M059J (cell line): ENCODE data around the gene VPS29. TPM values are rescaled to one million over a fixed set of nuclear protein-coding genes. Genes with fewer than 3 reads are reported as not detected.

ENCODE experiments used
- DNase-seq: peaks from one replicate; pipeline ENCODE4 v3.0.0-alpha.2; 2012; ENCODE audit warnings: low read depth
- total RNA-seq: library from RNA; depleted of rRNA; stranded (reverse); fragments of >200 nt; shearing (Covaris generic); gene quantifications from 2 replicates; pipeline ENCODE4 v1.2.3, GENCODE V29; 2014; rRNA removed

Gene VPS29
- 117 and 146 TPM in 2 replicates for total RNA-seq

DNA sequence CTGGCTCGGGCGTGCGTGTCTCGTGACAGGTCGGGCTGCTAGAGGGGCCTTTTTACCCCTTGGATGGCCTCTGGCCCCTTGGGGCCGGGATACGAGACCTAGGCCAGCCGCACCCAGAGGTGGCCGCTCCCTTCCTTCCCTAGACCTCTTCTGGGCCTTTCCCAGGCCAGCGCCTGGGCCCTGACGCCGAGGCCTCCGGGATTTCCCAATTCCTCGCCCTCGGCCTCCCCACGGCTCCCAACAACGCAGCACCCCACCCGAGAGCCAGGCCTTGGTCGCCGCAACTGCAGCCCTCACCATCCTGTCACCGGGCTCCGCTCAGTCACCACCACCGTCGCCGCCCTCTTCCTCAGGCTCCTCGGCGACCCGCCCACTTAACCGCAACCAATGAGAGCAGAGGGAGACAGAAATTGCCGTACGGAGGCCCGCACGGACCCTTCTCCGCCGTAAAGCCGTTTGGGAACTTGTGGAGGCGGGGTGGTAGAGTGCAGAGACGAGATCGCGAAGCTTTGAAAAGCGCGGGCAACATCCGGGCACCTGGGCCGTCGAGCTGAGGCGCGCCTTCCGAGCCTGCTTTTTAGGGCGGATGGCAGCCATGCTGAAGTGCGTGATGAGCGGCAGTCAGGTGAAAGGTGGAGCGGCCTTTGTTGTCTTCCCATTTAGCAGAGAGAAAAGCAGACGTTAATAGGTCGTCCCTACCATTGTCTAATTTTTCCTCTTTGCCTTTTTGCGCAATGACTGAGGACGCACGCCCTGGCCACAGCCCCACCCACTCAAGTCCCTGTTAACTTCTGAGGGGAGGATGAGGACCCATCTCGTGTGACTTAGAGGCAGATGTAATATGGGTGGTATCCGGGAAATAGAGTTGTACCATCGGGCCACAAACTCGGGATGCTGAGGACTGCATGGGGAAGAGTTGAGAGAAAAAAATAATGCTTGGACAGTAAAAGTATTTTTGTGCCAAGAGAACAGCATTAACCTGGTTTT lies at the start of gene VPS29, which contains the start of gene RAD9B:
TSS of gene VPS29 (minus strand) at position 360 of the 987 bp plus-strand sequence. CDS start at position 300, 60 bp downstream.
TSS of gene RAD9B (plus strand) at position 580 of the 987 bp plus-strand sequence. CDS start at position 587, 7 bp downstream.
- DNase-seq = peak; percentile 98

GRCh38 chr12:110550981-110551380 lies 49.1 kb upstream of the VPS29 start:
- DNase-seq = no peak

DNA sequence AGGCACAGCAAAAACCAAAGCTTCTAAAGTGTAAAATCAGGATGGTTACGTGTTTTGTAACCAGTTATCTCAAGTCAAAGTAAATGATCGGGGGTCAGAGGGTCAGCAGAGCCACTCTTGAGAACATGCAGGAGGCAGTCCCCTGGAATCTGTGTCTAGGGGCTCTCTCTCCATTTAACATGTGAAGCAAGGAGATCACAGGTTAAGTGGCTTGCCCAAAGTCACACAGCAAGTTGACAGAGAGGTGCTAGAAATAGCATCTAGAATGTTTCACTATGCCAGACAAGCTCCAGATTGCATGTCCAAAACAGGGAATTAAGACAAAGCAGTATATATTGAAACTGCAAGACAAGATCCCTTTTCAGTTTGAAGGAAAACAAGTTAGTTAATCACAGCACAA lies 47.8 kb upstream of the VPS29 start:
- no peak for DNase-seq

DNA sequence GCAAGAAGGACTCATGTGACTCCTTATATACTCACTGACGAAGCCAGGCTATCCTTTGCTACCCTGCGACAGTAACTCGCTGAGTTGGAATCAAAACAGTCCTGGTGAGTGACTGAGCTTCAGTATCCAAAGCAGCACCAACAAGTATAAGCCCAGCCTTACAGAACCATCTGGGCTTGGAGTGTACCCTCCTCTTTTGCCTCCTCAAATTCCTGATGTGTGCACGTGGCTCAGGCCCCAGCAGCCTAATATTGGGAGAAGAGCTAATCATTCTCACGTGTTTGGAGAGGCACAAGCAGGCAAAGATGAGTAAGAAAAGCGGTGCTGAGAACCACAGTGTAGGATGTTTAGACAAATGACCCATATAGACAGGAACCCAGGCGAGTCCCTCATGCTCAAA lies 46.8 kb upstream of the VPS29 start:
- DNase-seq = no peak

GRCh38 chr12:110547090-110547489 lies 45.2 kb upstream of the VPS29 start:
- DNase-seq = no peak

DNA sequence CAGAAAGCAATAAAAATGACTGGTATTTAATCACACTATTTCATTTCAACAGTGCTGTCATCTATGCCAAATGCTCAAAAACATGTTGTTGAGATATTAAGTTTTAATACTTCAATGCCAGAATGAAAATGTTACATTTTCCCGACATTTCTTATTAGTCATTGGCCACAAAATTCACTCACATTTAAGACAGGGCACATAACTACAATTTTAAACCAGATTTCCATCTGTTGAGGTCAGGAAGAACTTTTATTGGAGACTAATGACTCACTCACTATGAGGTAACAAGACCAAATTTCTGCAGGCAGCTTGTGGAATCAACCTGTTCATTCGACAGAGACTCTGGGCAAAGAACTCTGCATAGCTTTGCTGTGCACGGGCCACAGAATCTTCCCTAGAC lies 44.4 kb upstream of the VPS29 start:
- peak; percentile 94 for DNase-seq

DNA sequence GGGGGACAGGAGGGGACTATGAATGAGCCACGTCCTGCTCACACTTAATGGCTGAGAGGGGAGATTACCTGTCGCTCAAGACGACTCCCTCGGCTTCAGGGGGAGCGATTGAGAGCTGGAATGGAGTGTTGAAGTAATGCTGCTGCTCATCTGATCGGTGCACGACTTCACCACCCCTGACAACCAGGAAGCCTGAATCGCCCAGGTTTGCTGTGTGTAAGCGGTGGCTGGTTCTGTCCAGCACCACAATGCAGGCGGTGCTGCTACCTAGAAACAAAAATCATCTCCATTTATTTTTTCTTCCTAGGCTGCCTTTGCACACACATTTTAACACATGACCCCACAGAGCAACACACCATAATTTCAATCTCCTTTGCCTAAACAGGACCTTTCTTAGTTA lies 43.9 kb upstream of the VPS29 start:
- peak; percentile 34 for DNase-seq

DNA sequence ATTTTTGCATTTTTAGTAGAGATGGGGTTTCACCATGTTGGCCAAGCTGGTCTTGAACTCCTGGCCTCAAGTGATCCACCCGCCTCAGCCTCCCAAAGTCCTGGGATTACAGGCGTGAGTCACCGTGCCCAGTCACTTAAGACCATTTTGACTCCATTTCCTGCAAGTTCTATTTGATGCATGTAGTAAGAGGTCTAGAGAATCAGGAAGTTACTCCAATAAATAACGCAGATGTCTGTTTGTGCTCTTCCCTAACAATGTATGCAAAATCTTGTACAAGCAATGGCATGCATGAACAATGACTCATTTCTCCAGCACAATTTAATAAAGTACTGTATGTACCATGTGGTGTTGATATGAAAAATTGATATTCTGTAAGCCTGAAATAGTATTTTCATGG lies 43.3 kb upstream of the VPS29 start:
- DNase-seq = peak; percentile 75

DNA sequence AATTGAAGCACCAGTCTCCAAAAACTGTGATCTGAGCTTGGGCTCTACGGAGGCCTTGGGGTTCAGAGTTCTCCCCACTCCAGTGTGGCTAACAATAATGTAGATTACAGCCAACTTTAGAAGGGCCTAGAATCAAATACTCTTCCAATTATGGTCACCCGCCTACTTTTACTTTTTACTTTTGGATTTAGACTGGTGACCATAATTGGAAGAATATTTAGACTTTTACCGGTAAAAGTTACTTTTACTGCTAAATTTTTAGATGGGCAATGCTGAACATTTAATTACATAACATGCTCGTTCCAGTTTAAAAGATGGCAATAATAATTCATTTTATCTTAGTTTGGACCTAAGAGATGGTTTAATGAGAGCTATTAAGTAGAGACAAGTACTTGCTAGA lies 42.1 kb upstream of the VPS29 start:
- DNase-seq = no peak

DNA sequence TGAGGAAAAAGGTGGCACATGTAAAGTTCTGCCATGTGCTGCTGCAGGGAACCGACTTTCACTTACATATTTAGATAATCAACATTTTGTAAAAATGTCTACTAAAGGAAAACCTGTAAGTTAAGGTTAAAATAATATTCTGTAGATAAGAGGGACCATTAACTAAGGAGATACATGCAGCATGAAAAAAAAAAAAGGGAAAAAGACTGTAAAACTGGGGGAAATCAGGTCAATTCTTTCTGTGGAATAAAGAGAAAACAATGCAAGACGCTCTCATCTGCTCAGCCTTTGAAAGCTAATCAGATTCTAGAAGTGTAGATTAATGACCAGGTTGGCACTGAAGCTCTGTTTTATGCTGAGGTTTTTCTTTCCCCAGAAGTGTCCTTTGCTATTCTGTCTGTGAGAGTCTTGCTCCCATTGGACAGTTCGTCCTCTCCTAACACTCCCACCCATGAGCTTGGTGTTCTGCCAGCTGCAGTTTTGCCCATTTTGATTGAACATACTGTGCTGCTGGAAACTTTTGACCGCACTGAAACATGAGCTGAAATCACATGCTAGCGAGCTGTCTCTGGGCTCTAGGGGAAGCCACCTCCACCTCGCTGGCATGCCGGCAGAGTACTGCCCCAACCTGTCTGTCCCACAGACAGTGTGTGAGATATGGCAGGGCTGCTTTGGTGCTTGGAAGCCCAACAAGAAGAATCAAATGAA lies 41.5 kb upstream of the VPS29 start:
- DNase-seq = peak; percentile 83

DNA sequence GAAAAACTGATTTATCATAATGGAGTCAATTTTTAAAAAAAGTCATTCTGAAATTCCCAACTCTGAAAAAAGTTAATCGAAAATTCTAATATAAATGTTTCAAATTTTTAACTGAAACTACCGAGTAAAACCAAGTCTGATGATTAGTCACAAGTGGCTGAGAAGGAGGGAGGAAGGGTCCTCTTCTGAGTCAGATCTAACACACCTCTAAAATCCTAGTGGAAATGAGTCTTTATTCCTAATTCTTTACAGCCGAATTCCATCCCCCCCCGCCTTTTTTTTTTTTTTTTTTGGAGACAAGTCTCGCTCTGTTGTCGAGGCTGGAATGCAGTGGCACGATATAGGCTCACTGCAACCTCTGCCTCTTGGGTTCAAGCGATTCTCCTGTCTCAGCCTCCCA lies 38.1 kb upstream of the VPS29 start:
- no peak for DNase-seq

DNA sequence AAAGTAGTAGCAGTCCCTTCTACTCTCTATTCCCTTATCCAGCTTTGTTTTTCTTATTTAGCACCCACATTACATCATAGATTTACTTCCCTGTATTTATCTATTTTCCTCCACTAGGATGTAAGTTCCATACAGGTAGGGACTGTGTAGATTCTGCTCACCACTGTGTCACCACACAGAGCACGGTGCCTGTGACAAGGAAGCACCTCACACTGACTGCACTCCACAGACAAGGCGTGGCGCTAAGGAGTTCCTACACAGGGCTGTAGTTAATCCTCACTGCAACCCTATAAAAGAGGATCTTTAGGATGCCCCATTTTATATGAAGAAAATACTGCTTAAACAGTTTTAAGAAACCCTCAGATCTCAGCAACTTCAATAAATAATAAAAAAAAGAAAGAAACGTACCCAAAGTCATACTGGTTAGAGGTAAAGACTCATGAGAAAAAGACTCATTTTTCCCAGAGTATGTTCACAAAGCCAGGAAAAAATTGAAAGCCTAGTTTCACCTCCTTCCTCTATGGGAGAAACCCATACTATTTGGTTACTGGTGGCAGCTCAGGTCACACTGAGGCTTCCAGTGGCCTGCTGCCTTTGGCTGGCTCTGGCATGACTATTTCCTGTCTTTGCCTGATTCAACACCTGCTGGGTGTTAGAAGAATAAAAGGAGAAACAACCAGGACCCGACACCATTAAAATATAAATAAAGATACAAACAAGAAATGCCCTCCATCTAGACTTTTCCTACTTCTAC lies 37.1 kb upstream of the VPS29 start:
- DNase-seq = no peak

DNA sequence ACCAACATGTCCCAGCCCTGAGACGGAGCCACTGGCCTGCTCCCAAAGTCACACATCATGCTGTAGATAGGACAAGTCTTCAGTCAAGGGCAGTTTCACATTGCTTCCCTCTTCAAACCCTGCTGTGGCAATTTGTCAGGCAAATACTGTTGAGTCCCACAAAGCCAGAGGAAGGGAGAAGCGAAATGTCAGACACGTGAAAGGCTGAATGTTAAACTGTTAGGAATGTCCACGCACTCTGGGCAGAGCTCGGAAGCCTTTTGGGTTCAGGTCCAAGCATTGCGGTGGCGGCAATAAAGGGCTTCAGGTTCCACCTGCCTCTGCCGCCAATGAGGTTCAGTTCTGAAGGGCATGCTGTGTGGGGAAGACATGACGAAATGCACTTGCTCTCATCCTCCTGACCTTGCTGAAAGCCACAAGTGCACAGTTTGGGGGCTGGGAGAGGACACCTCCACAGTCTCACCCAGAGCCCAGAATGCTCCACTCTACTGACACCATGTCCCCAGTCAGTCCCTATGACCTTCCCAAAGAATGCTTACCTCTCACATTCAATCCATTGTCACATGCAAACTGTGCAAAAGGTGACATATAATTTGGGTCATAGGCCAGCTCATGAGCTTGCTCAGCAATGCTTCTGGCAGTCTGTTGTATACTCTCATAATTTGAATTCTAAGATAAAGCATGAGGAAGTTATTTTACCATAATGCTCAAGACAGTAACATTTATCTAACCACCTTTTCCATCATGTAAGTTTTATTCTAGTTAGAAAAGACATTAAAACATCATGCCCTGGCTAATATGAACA lies 35.9 kb upstream of the VPS29 start:
- DNase-seq = peak; percentile 79

DNA sequence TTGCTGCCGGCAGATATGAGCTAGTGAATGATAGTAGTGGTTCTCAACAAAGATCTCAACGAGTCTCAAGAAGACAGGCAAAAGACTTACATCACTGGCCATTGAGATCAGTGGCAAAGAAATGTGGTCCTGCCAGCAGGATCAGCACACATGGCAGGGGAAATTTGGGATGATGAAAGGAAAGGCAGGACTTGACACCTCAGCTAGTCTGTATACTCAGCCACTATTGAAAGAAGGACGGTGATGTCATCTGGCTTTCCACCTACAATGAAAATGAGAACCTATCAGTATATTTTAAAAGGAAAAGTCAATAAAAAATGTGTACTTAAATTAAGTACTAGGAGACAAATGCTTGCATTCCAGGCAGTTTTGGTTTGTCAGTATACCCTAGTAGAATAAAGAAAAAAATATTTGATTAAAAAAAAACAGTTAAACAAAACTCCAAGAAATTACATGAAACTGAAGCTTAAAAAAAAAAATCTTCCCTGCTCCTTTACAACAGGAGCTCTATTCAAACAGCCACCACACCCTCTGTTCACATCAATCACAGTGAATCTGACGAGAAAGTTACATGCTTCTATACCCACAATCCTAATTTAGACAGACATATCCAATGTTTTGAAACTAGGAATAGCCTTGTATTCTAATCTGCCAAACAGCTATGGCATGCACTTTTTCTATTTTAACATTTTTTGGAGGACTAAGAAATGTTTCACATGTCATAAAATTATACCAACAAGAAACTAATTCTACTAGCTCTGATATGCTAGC lies 35.1 kb upstream of the VPS29 start:
- no peak for DNase-seq

DNA sequence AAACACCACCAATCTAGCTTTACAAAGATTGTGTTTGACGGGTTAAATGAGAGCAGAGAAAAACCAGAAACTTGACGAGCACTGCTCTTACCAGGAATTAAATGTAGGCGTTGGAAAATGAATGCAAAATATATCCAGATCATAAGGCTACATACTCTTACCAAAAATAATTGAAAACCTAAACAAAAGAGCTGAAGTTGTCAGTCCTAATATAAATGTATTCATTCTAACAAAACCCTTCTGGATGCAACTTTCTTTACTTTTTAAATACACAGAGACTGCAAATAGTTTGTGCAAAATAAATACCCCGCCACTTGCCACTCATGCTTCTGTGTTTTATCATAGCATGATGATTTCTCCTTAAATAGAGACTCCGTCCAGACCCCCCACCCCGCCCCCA lies 32.9 kb upstream of the VPS29 start:
- no peak for DNase-seq

DNA sequence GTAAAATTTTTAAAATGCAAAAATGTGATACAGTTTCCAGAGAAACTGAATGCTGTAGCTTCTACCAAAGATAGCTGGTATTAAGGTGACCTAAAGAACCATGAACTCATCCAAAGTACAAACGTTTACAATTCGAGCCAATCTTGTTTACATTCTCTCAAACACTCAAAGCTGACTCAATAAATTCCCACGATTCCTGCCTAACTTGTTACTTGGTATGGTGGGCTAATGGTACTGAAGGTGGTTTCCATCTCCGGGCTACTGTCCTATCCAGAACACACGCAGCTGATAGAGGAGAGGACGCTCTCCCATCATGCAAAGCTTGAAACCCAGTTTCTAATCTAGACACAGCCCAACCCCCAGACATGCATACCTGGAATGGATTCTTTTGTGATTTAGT lies 31.7 kb upstream of the VPS29 start:
- DNase-seq = peak; percentile 67

GRCh38 chr12:110532644-110533043 lies 30.7 kb upstream of the VPS29 start:
- DNase-seq = no peak

DNA sequence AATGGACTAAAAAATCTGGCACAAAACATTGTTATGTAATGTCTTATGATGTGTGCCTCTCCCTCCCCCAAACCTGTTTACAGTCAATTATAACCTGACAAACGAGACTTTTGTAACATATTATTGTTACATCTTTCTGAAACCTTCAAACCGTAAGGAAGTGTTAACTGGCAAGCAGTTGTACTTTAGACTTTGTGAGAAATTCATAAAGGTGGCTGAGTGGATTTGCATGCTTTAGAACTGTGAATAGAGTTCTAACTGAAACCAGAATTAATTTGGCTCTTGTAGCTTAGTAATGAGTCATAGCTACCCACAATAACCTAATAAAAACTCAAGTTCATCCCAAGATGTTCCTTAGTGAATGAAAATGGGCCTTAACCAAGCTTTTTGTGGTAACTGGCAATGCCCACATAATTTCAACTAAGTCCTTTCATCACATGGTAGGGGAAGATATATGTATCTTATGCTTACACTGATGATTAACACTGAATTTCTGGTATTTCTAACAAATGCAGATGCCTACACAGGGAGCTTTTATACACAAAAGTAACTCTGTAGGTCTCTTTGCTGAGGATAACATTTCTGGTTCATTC lies 29.9 kb upstream of the VPS29 start:
- DNase-seq = peak; percentile 88

DNA sequence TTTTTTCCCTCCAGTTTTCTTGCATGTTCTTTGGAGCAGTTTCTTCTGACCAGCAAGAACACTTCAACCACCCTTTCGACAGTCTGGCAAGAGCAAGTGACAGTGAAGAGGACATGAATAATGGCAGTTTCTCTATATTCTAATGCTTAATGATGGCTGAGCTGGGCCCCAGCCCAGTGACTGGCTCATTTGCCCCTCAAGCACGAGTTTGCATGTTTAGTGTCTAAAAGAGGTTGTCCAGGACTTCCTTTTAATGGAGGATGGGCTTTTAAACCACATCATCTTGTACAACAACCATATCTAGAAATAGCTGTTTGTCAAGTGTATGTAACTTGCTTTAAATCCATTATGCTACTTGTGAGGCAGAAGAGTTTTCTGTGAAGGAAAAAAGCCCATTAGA lies 28.6 kb upstream of the VPS29 start:
- no peak for DNase-seq

DNA sequence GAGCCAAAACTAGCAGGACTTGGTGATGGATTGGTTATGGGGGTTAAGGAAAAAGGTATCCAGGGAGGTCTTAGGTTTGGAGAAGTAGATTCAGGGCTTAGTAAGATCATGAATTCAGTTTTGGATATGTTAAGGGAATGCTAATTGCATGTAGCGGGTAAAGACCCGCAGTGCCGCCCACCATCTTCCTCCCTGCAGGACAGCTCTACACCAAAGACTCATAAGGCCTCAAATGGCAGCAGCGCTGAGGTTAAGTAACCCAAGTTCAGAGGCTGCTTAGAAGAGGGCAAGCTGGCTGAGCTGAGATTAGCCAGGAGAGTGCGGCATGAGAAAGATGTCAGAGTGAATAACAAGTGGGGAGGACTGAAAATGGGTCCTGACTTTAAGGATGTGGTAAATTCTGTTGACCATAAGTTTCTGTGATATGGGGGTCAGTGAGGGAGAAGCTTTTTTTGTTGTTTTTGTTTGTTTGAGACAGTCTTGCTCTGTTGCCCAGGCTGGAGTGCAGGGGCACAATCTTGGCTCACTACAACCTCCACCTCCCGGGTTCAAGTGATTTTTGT lies 26.4 kb upstream of the VPS29 start:
- DNase-seq = no peak
